HEK293T (cell line): ENCODE data around the gene LRRTM1.

Experiments
- BHLHE40 ChIP-seq: fragments of 450-650 bp; IDR thresholded peaks from 2 replicates; pipeline ENCODE4 v1.6.1; 2016; ENCODE audit warnings: mild to moderate bottlenecking, moderate library complexity, borderline replicate concordance
- CTBP1 ChIP-seq: fragments of 450-650 bp; IDR thresholded peaks from 2 replicates; pipeline ENCODE4 v1.6.1; 2016; ENCODE audit warnings: borderline replicate concordance
- FOXK2 ChIP-seq: fragments of 450-650 bp; IDR thresholded peaks from 2 replicates; pipeline ENCODE4 v1.6.1; 2016; ENCODE audit warnings: mild to moderate bottlenecking
- LEF1 ChIP-seq: fragments of 450-650 bp; IDR thresholded peaks from 2 replicates; pipeline ENCODE4 v1.6.1; 2017; ENCODE audit warnings: mild to moderate bottlenecking, borderline replicate concordance
- SP1 ChIP-seq: fragments of 450-650 bp; IDR thresholded peaks from 2 replicates; pipeline ENCODE4 v1.6.1; 2017

DNA sequence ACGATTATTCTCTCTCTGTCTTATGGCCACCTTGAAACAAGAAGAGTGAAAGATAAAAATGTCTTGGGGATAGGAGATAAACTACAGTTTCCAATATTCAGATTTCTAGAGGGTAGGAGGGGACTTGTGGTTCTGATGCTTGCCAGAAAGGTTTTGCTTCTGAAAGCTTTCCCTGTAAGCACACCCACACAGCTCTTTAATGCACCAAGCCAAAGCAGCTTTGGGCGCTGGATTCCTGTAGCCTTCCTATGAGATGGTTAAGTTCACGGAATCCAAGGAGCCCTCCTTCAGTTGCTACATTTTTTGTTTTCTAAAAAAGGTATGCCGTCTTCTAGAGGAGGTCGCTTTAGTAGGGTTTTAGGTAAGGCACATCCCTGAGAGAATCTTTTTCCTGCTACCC is 4.9 kb downstream of the LRRTM1 start:
- TF ChIP-seq BHLHE40: no peak
- TF ChIP-seq LEF1: no peak
- no peak for TF ChIP-seq SP1
- no peak for TF ChIP-seq FOXK2
- TF ChIP-seq CTBP1: no peak
